Activated CD4-positive, alpha-beta T cell treated with anti-CD3 and anti-CD28 coated beads for 36 hours (primary cell): Measurements from ENCODE around the gene PAX8. TPM values are rescaled to one million over a fixed set of nuclear protein-coding genes. Genes with fewer than 3 reads are reported as not detected.

ENCODE experiments used
- ATAC-seq: fragments of 200-7000 bp; cut with Tn5 transposase; one replicate; pipeline ENCODE4 v1.10.0; 2021; ENCODE audit warnings: mild to moderate bottlenecking, moderate library complexity
- CTCF ChIA-PET: fragments of 350-600 bp; sonication (Branson Sonifier 250); formaldehyde crosslinking; loops from one replicate; lab custom pipeline; 2021; ENCODE audit warnings: antibody characterized with exemption; lab: Charles Lee
- POLR2A ChIA-PET: fragments of 350-600 bp; sonication (Branson Sonifier 250); formaldehyde crosslinking; loops from one replicate; lab custom pipeline; 2021; ENCODE audit warnings: antibody characterized with exemption, inconsistent platforms; lab: Charles Lee
- DNase-seq: peaks from one replicate; pipeline ENCODE4 v3.0.0-alpha.2; 2020
- H3K27ac Mint-ChIP-seq: one replicate; pipeline ENCODE4 v1.8.0; 2021; ENCODE audit warnings: mixed read lengths
- H3K27me3 Mint-ChIP-seq: one replicate; pipeline ENCODE4 v1.8.0; 2021; ENCODE audit warnings: mixed read lengths
- H3K36me3 Mint-ChIP-seq: one replicate; pipeline ENCODE4 v1.8.0; 2021; ENCODE audit warnings: low read depth, mixed read lengths
- H3K4me1 Mint-ChIP-seq: one replicate; pipeline ENCODE4 v1.8.0; 2021; ENCODE audit warnings: mixed read lengths
- H3K4me3 Mint-ChIP-seq: one replicate; pipeline ENCODE4 v1.8.0; 2021; ENCODE audit warnings: mild to moderate bottlenecking, moderate library complexity, mixed read lengths
- H3K9me3 Mint-ChIP-seq: one replicate; pipeline ENCODE4 v1.8.0; 2021; ENCODE audit warnings: low read depth, mixed read lengths
- intact Hi-C, 2 experiments: fragments of 100-400 bp; cut with DNase I in 1 of 2; cut with micrococcal nuclease in 1 of 2; formaldehyde crosslinking; loops; one replicate each; pipeline versions ENCODE4 v1.14.2 to v1.15.1; 2022 to 2024; cut with DNase I, micrococcal nuclease
- total RNA-seq, 2 experiments: library from RNA; stranded (reverse); gene quantifications; one replicate each; pipeline ENCODE4 v1.2.3, GENCODE V29; 2021

Gene PAX8
- total RNA-seq, 2 experiments from 2014 or later = 1.4 to 2.1 TPM

- H3K4me1 Mint-ChIP-seq = peaks cover 81% of the 10 kb centered on the region
- no peaks in the 10 kb centered on the region for H3K27me3 Mint-ChIP-seq
- peak overlapping the region; percentile 92 for H3K27ac Mint-ChIP-seq
- ChIA-PET CTCF (interaction anchor here (0.6 to 7.7 kb wide), 9 partner anchors 7 to 491 kb away, joined by 3 to 93 read pairs (median 7); no protein-coding TSS in a partner anchor), POLR2A (no interaction called here)
- no peak for ATAC-seq
- peaks cover 85% of the 10 kb centered on the region for H3K36me3 Mint-ChIP-seq
- H3K4me3 Mint-ChIP-seq = peak overlapping the region; percentile 91
- intact Hi-C loops = loop anchor here (1.0 to 10.0 kb wide), 2 partner anchors 41 to 635 kb away; partner anchors contain the start of gene POLR1B (in 1 of the 2)
- H3K9me3 Mint-ChIP-seq = no peaks in the 10 kb centered on the region
- no peak for DNase-seq
These were observed 99.2 kb downstream of the PAX8 start for GRCh38 chr2:113179446-113180045.

- Mint-ChIP-seq H3K9me3 (no peaks in the 10 kb centered on the region), H3K36me3 (peaks cover 88% of the 10 kb centered on the region), H3K27me3 (no peaks in the 10 kb centered on the region), H3K27ac (peak overlapping the region; percentile 92), H3K4me1 (peaks cover 78% of the 10 kb centered on the region), H3K4me3 (peak overlapping the region; percentile 91)
- ATAC-seq (peak; percentile 52), DNase-seq (peak; percentile 78)
- ChIA-PET CTCF (interaction anchor here (0.5 to 7.7 kb wide), 4 partner anchors 11 to 99 kb away, joined by 3 to 93 read pairs (median 6); no protein-coding TSS in a partner anchor), POLR2A (no interaction called here)
- intact Hi-C loops = loop anchor here in 1 of 2 experiments (10.0 kb wide), 1 partner anchor 634 kb away; the partner anchor contains the start of gene POLR1B
These were observed 99.8 kb downstream of the PAX8 start for GRCh38 chr2:113178891-113179290.

GRCh38 chr2:113178069-113178746 is 100.5 kb downstream of the PAX8 start:
- POLR2A ChIA-PET = no interaction called here
- H3K27me3 Mint-ChIP-seq = no peaks in the 10 kb centered on the region
- DNase-seq (no peak), ATAC-seq (no peak)
- peak overlapping the region; percentile 91 for H3K4me3 Mint-ChIP-seq
- H3K4me1 Mint-ChIP-seq = peaks cover 77% of the 10 kb centered on the region
- intact Hi-C loops = loop anchor here in 1 of 2 experiments (10.0 kb wide), 1 partner anchor 633 kb away; the partner anchor contains the start of gene POLR1B
- peaks cover 86% of the 10 kb centered on the region for H3K36me3 Mint-ChIP-seq
- CTCF ChIA-PET = interaction anchor here (0.5 to 7.7 kb wide), 5 partner anchors 11 to 98 kb away, joined by 3 to 93 read pairs (median 7); no protein-coding TSS in a partner anchor
- no peaks in the 10 kb centered on the region for H3K9me3 Mint-ChIP-seq
- H3K27ac Mint-ChIP-seq = peak overlapping the region; percentile 92

GRCh38 chr2:113176696-113177355 is 101.9 kb downstream of the PAX8 start:
- POLR2A ChIA-PET = no interaction called here
- CTCF ChIA-PET = interaction anchor here (1.8 to 7.7 kb wide), 6 partner anchors 20 to 73 kb away, joined by 9 to 95 read pairs (median 38); no protein-coding TSS in a partner anchor
- H3K27me3 Mint-ChIP-seq = no peaks in the 10 kb centered on the region
- DNase-seq (no peak), ATAC-seq (no peak)
- H3K4me3 Mint-ChIP-seq = peak overlapping the region; percentile 91
- H3K9me3 Mint-ChIP-seq = peaks cover 1% of the 10 kb centered on the region
- peaks cover 76% of the 10 kb centered on the region for H3K36me3 Mint-ChIP-seq
- intact Hi-C loops = loop anchor here in 1 of 2 experiments (2.0 to 10.0 kb wide), 2 partner anchors 96 to 632 kb away; partner anchors contain the start of gene POLR1B
- H3K4me1 Mint-ChIP-seq = peaks cover 80% of the 10 kb centered on the region
- peak overlapping the region; percentile 90 for H3K27ac Mint-ChIP-seq

- H3K4me3 Mint-ChIP-seq = peak overlapping the region; percentile 91
- DNase-seq = peak; percentile 63
- H3K9me3 Mint-ChIP-seq = peaks cover 7% of the 10 kb centered on the region
- peak overlapping the region; percentile 99 for H3K27ac Mint-ChIP-seq
- H3K4me1 Mint-ChIP-seq = peaks cover 80% of the 10 kb centered on the region
- ChIA-PET CTCF (interaction anchor here (1.3 to 6.6 kb wide), 12 partner anchors 7 to 106 kb away, joined by 3 to 95 read pairs (median 10); no protein-coding TSS in a partner anchor), POLR2A (interaction anchor here (1.0 to 1.2 kb wide), 2 partner anchors 16 to 18 kb away, joined by 3 read pairs; no protein-coding TSS in a partner anchor)
- peaks cover 81% of the 10 kb centered on the region for H3K36me3 Mint-ChIP-seq
- intact Hi-C loops = loop anchor here (1.0 to 10.0 kb wide), 5 partner anchors 18 to 631 kb away; partner anchors contain the start of gene POLR1B (in 1 of the 2)
- ATAC-seq = no peak
- H3K27me3 Mint-ChIP-seq = no peaks in the 10 kb centered on the region
These were observed 102.7 kb downstream of the PAX8 start for GRCh38 chr2:113175736-113176695.

- intact Hi-C loops = loop anchor here (1.0 to 10.0 kb wide), 4 partner anchors 17 to 630 kb away; partner anchors contain the start of gene POLR1B (in 1 of the 2)
- no peaks in the 10 kb centered on the region for H3K27me3 Mint-ChIP-seq
- peaks cover 74% of the 10 kb centered on the region for H3K36me3 Mint-ChIP-seq
- ATAC-seq (peak; percentile 52), DNase-seq (peak; percentile 86)
- H3K27ac Mint-ChIP-seq = peak overlapping the region; percentile 99
- peaks cover 76% of the 10 kb centered on the region for H3K4me1 Mint-ChIP-seq
- POLR2A ChIA-PET = interaction anchor here (0.8 to 2.1 kb wide), 7 partner anchors 10 to 71 kb away, joined by 3 to 22 read pairs (median 3); no protein-coding TSS in a partner anchor
- H3K4me3 Mint-ChIP-seq = peak overlapping the region; percentile 91
- peaks cover 8% of the 10 kb centered on the region for H3K9me3 Mint-ChIP-seq
- CTCF ChIA-PET = interaction anchor here (0.6 to 6.6 kb wide), 17 partner anchors 8 to 215 kb away, joined by 3 to 95 read pairs (median 9); no protein-coding TSS in a partner anchor
These were observed 103.6 kb downstream of the PAX8 start for GRCh38 chr2:113175042-113175628.

GRCh38 chr2:113174376-113174750 is 104.4 kb downstream of the PAX8 start:
- H3K27me3 Mint-ChIP-seq = no peaks in the 10 kb centered on the region
- H3K4me1 Mint-ChIP-seq = peaks cover 75% of the 10 kb centered on the region
- ChIA-PET POLR2A (interaction anchor here (0.8 to 2.1 kb wide), 7 partner anchors 9 to 116 kb away, joined by 3 to 22 read pairs (median 6); partner anchors contain the start of gene IL36RN), CTCF (interaction anchor here (0.6 to 6.6 kb wide), 15 partner anchors 9 to 216 kb away, joined by 3 to 95 read pairs (median 9); no protein-coding TSS in a partner anchor)
- peak overlapping the region; percentile 91 for H3K4me3 Mint-ChIP-seq
- peaks cover 74% of the 10 kb centered on the region for H3K36me3 Mint-ChIP-seq
- H3K27ac Mint-ChIP-seq = peak overlapping the region; percentile 99
- H3K9me3 Mint-ChIP-seq = peaks cover 8% of the 10 kb centered on the region
- peak; percentile 49 for DNase-seq
- no peak for ATAC-seq
- intact Hi-C loops = loop anchor here (1.0 to 10.0 kb wide), 3 partner anchors 36 to 630 kb away; partner anchors contain the start of gene POLR1B (in 1 of the 2)

GRCh38 chr2:113173542-113174375 is 105.0 kb downstream of the PAX8 start, which contains the start of gene PSD4:
PSD4 (plus strand) TSS chr2:113173971; CDS start chr2:113182457, 8,486 bp downstream.
- intact Hi-C loops = loop anchor here (1.0 to 10.0 kb wide), 4 partner anchors 16 to 629 kb away; partner anchors contain the start of gene POLR1B (in 1 of the 2)
- ATAC-seq = peak; percentile 81
- POLR2A ChIA-PET = interaction anchor here (0.9 to 2.1 kb wide), 6 partner anchors 9 to 115 kb away, joined by 3 to 22 read pairs (median 7); partner anchors contain the start of gene IL36RN
- CTCF ChIA-PET = interaction anchor here (0.6 to 6.6 kb wide), 14 partner anchors 8 to 360 kb away, joined by 3 to 95 read pairs (median 8); no protein-coding TSS in a partner anchor
- Mint-ChIP-seq H3K36me3 (peaks cover 72% of the 10 kb centered on the region), H3K27me3 (no peaks in the 10 kb centered on the region), H3K4me1 (peaks cover 73% of the 10 kb centered on the region), H3K9me3 (peaks cover 8% of the 10 kb centered on the region), H3K4me3 (peak within 1 kb of the TSS; percentile 91), H3K27ac (peak within 1 kb of the TSS; percentile 99)
- peak; percentile 95 for DNase-seq
